ENCODE measurements around the gene CPNE8.

DNA sequence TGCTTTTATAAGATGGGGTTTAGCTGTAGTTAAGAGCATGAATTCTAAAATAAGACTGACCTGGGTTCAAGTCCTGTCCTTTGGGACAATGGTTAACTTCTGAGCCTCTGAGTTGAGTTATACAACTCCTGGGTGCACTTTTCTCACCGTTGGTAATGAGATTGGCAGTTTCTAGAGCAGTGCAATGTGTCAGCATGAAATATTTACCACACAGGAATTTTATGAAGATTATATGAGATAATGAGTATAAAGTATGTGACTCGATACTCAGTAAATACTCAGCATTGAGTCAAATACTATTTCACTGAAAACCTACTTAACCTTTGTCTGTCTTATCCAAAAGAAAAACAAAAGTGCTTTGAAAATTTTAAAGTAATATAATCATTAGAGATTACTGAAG, 214.2 kb downstream of the CPNE8 start:
- no peak for TF ChIP-seq ZNF274 (IDR thresholded peaks at IDR 0.05; ENCODE audit: low read depth, low read length)
- no peak for TF ChIP-seq YY1 (IDR thresholded peaks at IDR 0.05; ENCODE audit: insufficient read depth, insufficient read length)
